Adrenal gland (tissue), 12 donors: Measurements from ENCODE around the gene MRFAP1L1. TPM values are rescaled to one million over a fixed set of nuclear protein-coding genes. Genes with fewer than 3 reads are reported as not detected.
A peak's percentile ranks its signal among the peaks of the same experiment; 100 is the strongest.

ENCODE experiments used
- DNase-seq, 7 donors: peaks; one replicate each; pipeline ENCODE4 v3.0.0-alpha.2; 2019 to 2020
- H3K27ac ChIP-seq, 5 donors: fragments of 200-600 bp; sonication (generic) in 4 of 5; 1 replicate in 3 of 5; 2 replicates in 2 of 5; pipeline versions ENCODE4 v1.5.1 to v1.8.0; 2016 to 2020; ENCODE audit warnings: mild to moderate bottlenecking in 1 of 5
- H3K27me3 ChIP-seq: fragments of 200-600 bp; 2 replicates; pipeline ENCODE4 v1.8.0; 2021
- H3K36me3 ChIP-seq, 2 donors: fragments of 200-600 bp; replicated peaks in 1 of 2; 1 replicate in 1 of 2; 2 replicates in 1 of 2; pipeline versions ENCODE4 v1.5.1 to v1.8.0; 2018 to 2022
- H3K4me1 ChIP-seq, 2 donors: fragments of 200-600 bp; replicated peaks in 1 of 2; 1 replicate in 1 of 2; 2 replicates in 1 of 2; pipeline versions ENCODE4 v1.5.1 to v1.8.0; 2018 to 2021
- H3K4me3 ChIP-seq, 4 donors: fragments of 200-600 bp; sonication (generic) in 3 of 4; one replicate each; pipeline ENCODE4 v1.5.1; 2016 to 2018
- H3K9me3 ChIP-seq, 3 donors: fragments of 200-600 bp; sonication (generic) in 1 of 3; replicated peaks in 1 of 3; 1 replicate in 2 of 3; 2 replicates in 1 of 3; pipeline versions ENCODE4 v1.5.1 to v1.8.0; 2016 to 2021
- CTCF ChIP-seq, 6 experiments: fragments of 450-650 bp in 4 of 6; fragments of 200-600 bp in 2 of 6; sonication (generic) in 1 of 6; IDR thresholded peaks; 1 replicate in 5 of 6; 2 replicates in 1 of 6; pipeline versions ENCODE4 v1.5.1 to v1.8.0; 2016 to 2021; ENCODE audit warnings: antibody characterized with exemption in 6 of 6, mild to moderate bottlenecking in 2 of 6, moderate library complexity in 1 of 6
- POLR2A ChIP-seq, 2 donors: fragments of 450-650 bp; IDR thresholded peaks; one replicate each; pipeline ENCODE4 v1.6.1; 2017; ENCODE audit warnings: antibody characterized with exemption in 2 of 2, mild to moderate bottlenecking in 2 of 2, moderate library complexity in 1 of 2
- WGBS, 4 donors: extraction: QIAGEN DNeasy Blood & Tissue Kit in 2 of 4; methylation state at CpG; one replicate each; pipeline versions ENCODE4 v1.1.5 to v1.1.7; 2013 to 2017; 5-methylcytosine and 5-hydroxymethylcytosine counted together
- intact Hi-C, 2 donors: fragments of 100-400 bp; cut with DNase I; formaldehyde crosslinking; loops; one replicate each; pipeline versions ENCODE4 v1.14.1 to v1.15.0; 2022 to 2023
- polyA plus RNA-seq, 3 donors: library from polyadenylated mRNA; stranded (reverse); fragments of 200-250 nt in 2 of 3; fragments of 350-450 nt in 1 of 3; fragmentation: Illumina TruSeq in 1 of 3; extraction: RNeasy Lipid Tissue Mini Kit (QIAGEN cat#74804) in 1 of 3; gene quantifications; one replicate each; pipeline ENCODE4 v1.2.3, GENCODE V29; 2013 to 2014
- total RNA-seq, 9 donors: library from RNA; depleted of rRNA in 4 of 9; stranded (reverse); fragments of >200 nt in 4 of 9; fragments of 120-200 nt in 1 of 9; fragmentation: NEBNext Ultra II Directional in 1 of 9; extraction: Animal tissue kit (Norgen Biotek cat#: 25700) in 1 of 9; gene quantifications; one replicate each; pipeline versions ENCODE4 v1.1.0 to v1.2.4, GENCODE V29; 2013 to 2023
- donor health status: healthy with polysubstance abuse.
- donor health status: Bipolar disorder and iron deficiency.
- donor health status: DM: yes; HTN: yes; CAD: no.
- donor health status: DM: no; HTN: no; CAD: no.
- donor health status: DM: no; HTN: no; CAD: no.
- donor health status: DM: yes; HTN: yes; CAD: no.

Gene MRFAP1L1
- total and polyA plus RNA-seq, 12 donors, result 53.0 to 100 (median 63.2) TPM

GRCh38 chr4:6658209-6658595 lies 51.5 kb downstream of the MRFAP1L1 start:
- no peaks in the 10 kb centered on the region for H3K27me3 ChIP-seq
- H3K4me3 ChIP-seq, result peak overlapping the region in 2 of 4 donors; percentile 13 to 48
- TF ChIP-seq CTCF (IDR thresholded peaks at IDR 0.05) (no peak), POLR2A (IDR thresholded peaks at IDR 0.05) (no peak)
- DNase-seq, result peak in 1 of 7 donors; percentile 50
- no peaks in the 10 kb centered on the region for H3K9me3 ChIP-seq
- H3K4me1 ChIP-seq, result peaks cover 0 to 9% of the 10 kb centered on the region in 2 donors
- H3K36me3 ChIP-seq, result no peaks in the 10 kb centered on the region
- intact Hi-C loops, result no loop called here
- 76 to 90% (median 83%) methylated on average over 7 of the region's 7 CpGs for WGBS, 4 donors
- peak overlapping the region in 3 of 5 donors; percentile 27 to 73 (median 36) for H3K27ac ChIP-seq

Other genes with a start within 250 kb of the MRFAP1L1 start
- gene PPP2R2C, start 237.3 kb downstream of the MRFAP1L1 start, total RNA-seq, result 1 to 10 TPM in 3 of 9 donors, under 1 TPM in 3, not detected in 3; 0.17 to 7.2 (median 1.5) TPM
- 1 to 10 TPM in 2 of 3 donors, under 1 TPM in 1; 0.71 to 5.9 (median 4.7) TPM for gene PPP2R2C, start 237.3 kb downstream of the MRFAP1L1 start, polyA plus RNA-seq
- 10 to 100 TPM; 10.6 to 50.6 (median 32.5) TPM for gene MAN2B2, start 134.7 kb downstream of the MRFAP1L1 start, total RNA-seq
- gene MAN2B2, start 134.7 kb downstream of the MRFAP1L1 start, polyA plus RNA-seq, result 10 to 100 TPM in 2 of 3 donors, 1 to 10 TPM in 1; 9.3 to 15.7 (median 14.6) TPM
- 100 to 1,000 TPM; 161 to 501 (median 351) TPM for gene MRFAP1, start 69.2 kb downstream of the MRFAP1L1 start, total RNA-seq
- gene MRFAP1, start 69.2 kb downstream of the MRFAP1L1 start, polyA plus RNA-seq, result 100 to 1,000 TPM; 191 to 618 (median 218) TPM
- gene S100P, start 16.0 kb downstream of the MRFAP1L1 start, total RNA-seq, result 1 to 10 TPM in 2 of 9 donors, under 1 TPM in 3, not detected in 4; 0.42 to 1.9 (median 0.80) TPM
- gene S100P, start 16.0 kb downstream of the MRFAP1L1 start, polyA plus RNA-seq, result 1 to 10 TPM in 1 of 3 donors, under 1 TPM in 1, not detected in 1; 0.84 to 1.0 TPM
- gene BLOC1S4, start 6.3 kb upstream of the MRFAP1L1 start, total RNA-seq, result 10 to 100 TPM; 15.8 to 31.7 (median 18.7) TPM
- gene BLOC1S4, start 6.3 kb upstream of the MRFAP1L1 start, polyA plus RNA-seq, result 10 to 100 TPM in 1 of 3 donors, 1 to 10 TPM in 2; 6.5 to 10.8 (median 8.9) TPM
- 10 to 100 TPM; 21.0 to 45.2 (median 28.6) TPM for gene KIAA0232, start 72.9 kb upstream of the MRFAP1L1 start, total RNA-seq
- gene KIAA0232, start 72.9 kb upstream of the MRFAP1L1 start, polyA plus RNA-seq, result 10 to 100 TPM in 1 of 3 donors, 1 to 10 TPM in 2; 7.3 to 27.1 (median 8.3) TPM
- gene TBC1D14, start 200.0 kb upstream of the MRFAP1L1 start, total RNA-seq, result 100 to 1,000 TPM in 2 of 9 donors, 10 to 100 TPM in 7; 74.9 to 110 (median 84.3) TPM
- gene TBC1D14, start 200.0 kb upstream of the MRFAP1L1 start, polyA plus RNA-seq, result 10 to 100 TPM; 24.9 to 54.0 (median 28.2) TPM